ENCODE data around the gene IFIT3. TPM values are rescaled to one million over a fixed set of nuclear protein-coding genes. Genes with fewer than 3 reads are reported as not detected.

The IFIT3 gene
- total RNA-seq, 2 experiments from 2014 or later = 0.17 to 0.35 TPM

DNA sequence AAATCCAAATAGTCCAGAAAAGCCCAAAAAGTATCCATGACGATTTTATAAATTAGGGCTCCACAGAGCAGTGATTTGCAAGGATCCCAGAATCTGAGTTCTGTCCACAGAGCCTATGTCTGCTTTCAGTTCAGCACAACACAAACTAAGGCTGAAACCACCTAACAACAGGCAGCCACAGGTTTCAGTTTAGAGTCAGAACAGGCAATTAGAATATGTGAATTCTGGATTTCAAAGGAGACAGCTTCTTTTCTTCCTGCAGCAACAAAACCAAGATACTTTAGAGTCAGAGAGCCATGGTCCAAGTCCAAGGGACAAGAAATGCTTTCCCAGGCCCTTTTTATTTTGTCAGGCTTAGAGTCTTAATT is 23.6 kb downstream of the IFIT3 start:
- intact Hi-C loops (cut with micrococcal nuclease; ENCODE audit: unreplicated experiment) = no loop called here
- POLR2A ChIA-PET = interaction anchor here (0.6 kb wide), 1 partner anchor 103 kb away, joined by 3 read pairs; no protein-coding TSS in a partner anchor
- CTCF ChIA-PET (ENCODE audit: unreplicated experiment) = no interaction called here
- no peaks in the 10 kb centered on the region for H4K20me1 ChIP-seq (ENCODE audit: insufficient read depth, low read length)
- no peaks in the 10 kb centered on the region for H3K9me2 ChIP-seq (ENCODE audit: insufficient read depth, low read length)
- no peaks in the 10 kb centered on the region for H3K36me3 ChIP-seq (ENCODE audit: insufficient read depth, low read length)
- no TSS peak for BruUV-seq (replicated peaks)
- H3K27ac ChIP-seq (ENCODE audit: low read depth, low read length, poor library complexity, severe bottlenecking) = no peak overlapping the region
- no peaks in the 10 kb centered on the region for H3K79me2 ChIP-seq (ENCODE audit: insufficient read depth, low read depth, low read length)
- no peak for DNase-seq (ENCODE audit: low spot score)
- no peak overlapping the region for H3K4me3 ChIP-seq (ENCODE audit: low read depth, low read length, poor library complexity, severe bottlenecking)
- no peaks in the 10 kb centered on the region for H3K9me3 ChIP-seq (ENCODE audit: low read length)
- TF ChIP-seq EZH2phosphoT487 (IDR thresholded peaks at IDR 0.05; ENCODE audit: borderline replicate concordance, low read depth, low read length) = no peak
- TF ChIP-seq, protein P1, sequence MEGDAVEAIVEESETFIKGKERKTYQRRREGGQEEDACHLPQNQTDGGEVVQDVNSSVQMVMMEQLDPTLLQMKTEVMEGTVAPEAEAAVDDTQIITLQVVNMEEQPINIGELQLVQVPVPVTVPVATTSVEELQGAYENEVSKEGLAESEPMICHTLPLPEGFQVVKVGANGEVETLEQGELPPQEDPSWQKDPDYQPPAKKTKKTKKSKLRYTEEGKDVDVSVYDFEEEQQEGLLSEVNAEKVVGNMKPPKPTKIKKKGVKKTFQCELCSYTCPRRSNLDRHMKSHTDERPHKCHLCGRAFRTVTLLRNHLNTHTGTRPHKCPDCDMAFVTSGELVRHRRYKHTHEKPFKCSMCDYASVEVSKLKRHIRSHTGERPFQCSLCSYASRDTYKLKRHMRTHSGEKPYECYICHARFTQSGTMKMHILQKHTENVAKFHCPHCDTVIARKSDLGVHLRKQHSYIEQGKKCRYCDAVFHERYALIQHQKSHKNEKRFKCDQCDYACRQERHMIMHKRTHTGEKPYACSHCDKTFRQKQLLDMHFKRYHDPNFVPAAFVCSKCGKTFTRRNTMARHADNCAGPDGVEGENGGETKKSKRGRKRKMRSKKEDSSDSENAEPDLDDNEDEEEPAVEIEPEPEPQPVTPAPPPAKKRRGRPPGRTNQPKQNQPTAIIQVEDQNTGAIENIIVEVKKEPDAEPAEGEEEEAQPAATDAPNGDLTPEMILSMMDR (conservative IDR thresholded peaks at IDR 0.05; ENCODE audit: low read length) = no peak
- H3K4me1 ChIP-seq (ENCODE audit: insufficient read depth, low read length, poor library complexity, severe bottlenecking) = no peaks in the 10 kb centered on the region
- H2AFZ ChIP-seq (ENCODE audit: low read length) = no peak overlapping the region
- H3K4me2 ChIP-seq (ENCODE audit: low read length) = no peak overlapping the region

DNA sequence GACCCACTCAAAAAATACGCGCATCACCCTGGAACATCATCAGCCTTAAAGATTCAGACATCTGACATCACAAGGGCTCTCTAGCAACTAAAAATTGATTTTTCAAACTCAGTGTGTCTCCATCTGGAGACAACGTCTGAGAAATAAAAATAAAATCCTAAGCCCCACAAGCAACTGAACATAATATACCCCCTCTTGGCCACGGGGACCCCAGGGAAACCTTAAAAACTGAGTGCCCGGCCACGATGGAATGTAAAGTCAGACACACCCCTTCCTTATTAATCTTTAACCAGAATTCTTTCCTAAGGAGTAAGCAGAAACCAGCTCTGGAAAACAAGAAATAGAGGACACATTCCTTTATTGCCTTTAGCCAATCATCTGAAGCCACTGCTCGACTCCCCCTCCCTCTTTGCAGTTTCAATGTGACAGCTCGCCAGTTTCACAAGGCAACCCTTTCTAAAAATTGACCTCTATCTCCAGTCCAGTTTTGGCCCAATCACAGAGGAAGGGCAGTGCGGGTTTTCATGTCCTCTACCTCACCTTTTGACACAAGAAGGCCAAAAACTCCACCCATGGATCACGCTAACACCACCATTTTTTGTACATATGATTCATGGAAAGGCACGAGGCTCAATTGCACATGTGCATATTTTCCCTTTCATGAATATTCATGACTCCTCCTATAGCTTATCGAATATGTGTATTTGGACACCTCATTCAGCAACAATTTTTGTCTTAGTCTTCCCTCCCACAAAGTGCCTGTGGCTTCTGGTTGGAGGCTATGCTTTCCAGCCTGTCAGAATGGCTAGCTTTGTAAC is 24.2 kb downstream of the IFIT3 start:
- no peak overlapping the region for H2AFZ ChIP-seq (ENCODE audit: low read length)
- H3K4me2 ChIP-seq (ENCODE audit: low read length) = no peak overlapping the region
- ChIA-PET CTCF (ENCODE audit: unreplicated experiment) (interaction anchor here (1.0 kb wide), 1 partner anchor 13 kb away, joined by 3 read pairs; no protein-coding TSS in a partner anchor), POLR2A (interaction anchor here (0.7 kb wide), 1 partner anchor 405 kb away, joined by 3 read pairs; no protein-coding TSS in a partner anchor)
- DNase-seq (ENCODE audit: low spot score) = no peak
- no peaks in the 10 kb centered on the region for H3K9me2 ChIP-seq (ENCODE audit: insufficient read depth, low read length)
- no TSS peak for BruUV-seq (replicated peaks)
- intact Hi-C loops (cut with micrococcal nuclease; ENCODE audit: unreplicated experiment) = no loop called here
- H3K36me3 ChIP-seq (ENCODE audit: insufficient read depth, low read length) = no peaks in the 10 kb centered on the region
- no peak overlapping the region for H3K27ac ChIP-seq (ENCODE audit: low read depth, low read length, poor library complexity, severe bottlenecking)
- H3K4me3 ChIP-seq (ENCODE audit: low read depth, low read length, poor library complexity, severe bottlenecking) = no peak overlapping the region
- no peaks in the 10 kb centered on the region for H4K20me1 ChIP-seq (ENCODE audit: insufficient read depth, low read length)
- H3K9me3 ChIP-seq (ENCODE audit: low read length) = no peaks in the 10 kb centered on the region
- H3K79me2 ChIP-seq (ENCODE audit: insufficient read depth, low read depth, low read length) = no peaks in the 10 kb centered on the region
- no peaks in the 10 kb centered on the region for H3K4me1 ChIP-seq (ENCODE audit: insufficient read depth, low read length, poor library complexity, severe bottlenecking)
- TF ChIP-seq, protein P1 (conservative IDR thresholded peaks at IDR 0.05; ENCODE audit: low read length) = no peak
- no peak for TF ChIP-seq EZH2phosphoT487 (IDR thresholded peaks at IDR 0.05; ENCODE audit: borderline replicate concordance, low read depth, low read length)

DNA sequence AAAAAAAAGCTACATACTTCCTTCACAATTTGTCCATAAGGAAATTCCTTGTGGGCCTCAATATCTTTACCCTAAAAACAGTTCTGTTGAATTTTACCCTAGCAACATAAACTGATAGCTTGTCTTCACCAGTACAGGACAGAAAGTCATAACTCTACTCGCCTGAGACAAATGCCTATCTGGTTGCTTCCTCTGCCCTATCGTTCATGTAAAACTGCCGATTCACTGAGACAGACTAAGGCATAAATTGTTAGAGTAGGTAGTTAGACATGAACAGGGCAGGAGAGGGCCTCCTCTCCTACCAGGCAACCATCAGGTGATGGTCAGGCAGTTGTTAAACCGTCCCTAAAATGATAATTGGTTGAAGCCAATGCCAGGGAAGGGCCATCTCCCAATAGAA is 25.0 kb downstream of the IFIT3 start:
- POLR2A ChIA-PET = no interaction called here
- no TSS peak for BruUV-seq (replicated peaks)
- intact Hi-C loops (cut with micrococcal nuclease; ENCODE audit: unreplicated experiment) = no loop called here

More for the DNA sequence above, 25.0 kb downstream of the IFIT3 start:
- H3K9me3 ChIP-seq (ENCODE audit: low read length) = no peaks in the 10 kb centered on the region
- no peak for DNase-seq (ENCODE audit: low spot score)
- H3K27ac ChIP-seq (ENCODE audit: low read depth, low read length, poor library complexity, severe bottlenecking) = no peak overlapping the region
- H3K4me1 ChIP-seq (ENCODE audit: insufficient read depth, low read length, poor library complexity, severe bottlenecking) = no peaks in the 10 kb centered on the region
- no peaks in the 10 kb centered on the region for H3K36me3 ChIP-seq (ENCODE audit: insufficient read depth, low read length)
- no peaks in the 10 kb centered on the region for H3K9me2 ChIP-seq (ENCODE audit: insufficient read depth, low read length)
- CTCF ChIA-PET (ENCODE audit: unreplicated experiment) = interaction anchor here (1.0 kb wide), 1 partner anchor 12 kb away, joined by 3 read pairs; no protein-coding TSS in a partner anchor
- no peak overlapping the region for H2AFZ ChIP-seq (ENCODE audit: low read length)
- H3K4me3 ChIP-seq (ENCODE audit: low read depth, low read length, poor library complexity, severe bottlenecking) = no peak overlapping the region
- H3K79me2 ChIP-seq (ENCODE audit: insufficient read depth, low read depth, low read length) = no peaks in the 10 kb centered on the region
- no peaks in the 10 kb centered on the region for H4K20me1 ChIP-seq (ENCODE audit: insufficient read depth, low read length)
- TF ChIP-seq, protein P1 (conservative IDR thresholded peaks at IDR 0.05; ENCODE audit: low read length) = no peak
- no peak for TF ChIP-seq EZH2phosphoT487 (IDR thresholded peaks at IDR 0.05; ENCODE audit: borderline replicate concordance, low read depth, low read length)
- no peak overlapping the region for H3K4me2 ChIP-seq (ENCODE audit: low read length)
